HG02938 (cell line): Measurements from ENCODE around the gene IQGAP3.

Source experiments
- ATAC-seq: cut with Tn5 transposase; IDR thresholded peaks from one replicate; pipeline ENCODE4 v1.9.1; 2021; ENCODE audit warnings: mild to moderate bottlenecking, moderate library complexity; ENCODE audit not compliant: unreplicated experiment

The IQGAP3 gene

DNA sequence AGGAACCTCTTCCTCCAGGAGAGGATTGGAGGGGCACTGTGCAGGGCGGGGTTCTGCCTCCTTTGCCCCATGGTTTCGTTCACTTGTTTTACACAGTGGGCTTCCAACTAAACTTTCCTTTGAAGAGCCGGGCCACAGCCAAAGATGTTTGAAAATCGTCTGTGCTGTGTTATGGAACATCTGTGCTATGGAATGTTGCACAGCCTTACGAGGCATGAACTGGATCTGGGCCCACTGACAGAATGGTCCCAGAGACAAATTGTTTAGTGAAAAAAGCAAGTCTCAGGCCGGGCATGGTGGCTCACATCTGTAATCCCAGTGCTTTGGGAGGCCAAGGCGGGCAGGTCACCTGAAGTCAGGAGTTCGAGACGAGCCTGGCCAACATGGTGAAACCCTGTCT is 59.2 kb downstream of the IQGAP3 start:
- ATAC-seq, result no peak

DNA sequence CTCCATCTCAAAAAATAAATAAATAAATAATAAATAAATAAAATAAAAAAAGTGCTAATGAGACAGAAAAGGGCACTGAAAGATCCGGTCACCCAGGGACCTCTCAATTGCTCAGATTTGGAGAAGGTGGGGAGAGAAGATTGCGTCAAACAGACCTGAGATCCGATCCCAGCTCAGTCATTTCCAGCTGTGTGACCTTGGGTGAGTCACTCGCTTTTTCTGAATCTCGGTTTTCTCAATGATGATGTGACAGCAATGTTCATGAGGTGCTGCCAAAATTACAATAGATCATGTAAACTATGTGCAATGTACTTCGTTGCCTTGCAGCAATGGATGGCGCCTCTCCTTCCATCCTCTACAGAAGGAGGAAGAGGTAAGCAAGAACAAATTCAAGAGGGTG is 60.7 kb downstream of the IQGAP3 start:
- no peak for ATAC-seq

- no peak for ATAC-seq
Measured at GRCh38 chr1:156510709-156511108, 61.7 kb downstream of the IQGAP3 start.

DNA sequence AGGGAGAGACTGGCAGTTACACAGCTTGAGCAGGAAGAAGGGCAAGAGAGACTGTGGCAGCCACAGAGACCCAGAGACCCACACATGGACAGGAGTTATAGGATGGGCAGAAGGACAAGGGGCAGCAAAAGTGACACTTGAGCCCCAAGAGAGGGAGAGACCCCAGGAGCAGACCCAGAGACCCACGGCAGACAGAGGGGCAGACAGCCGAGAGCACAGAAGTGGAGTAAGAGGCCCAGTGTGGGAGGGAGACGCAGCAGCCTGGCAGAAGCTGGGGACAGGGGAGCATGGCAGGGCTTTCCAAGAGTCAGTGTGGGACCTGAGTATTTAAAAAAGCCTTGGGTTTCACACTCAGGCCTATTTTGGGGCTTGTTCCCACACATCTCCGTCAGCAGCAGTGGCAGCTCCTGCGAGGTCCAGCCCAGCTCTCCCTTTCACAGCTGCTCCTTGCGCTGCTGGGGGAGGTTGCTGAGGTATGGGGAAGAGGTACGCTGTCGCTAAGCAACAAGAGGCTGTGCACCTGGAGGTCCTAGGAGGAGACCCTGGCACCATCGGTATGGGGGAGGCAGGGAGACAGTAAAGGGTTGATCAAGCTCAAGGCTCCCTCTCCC is 62.8 kb downstream of the IQGAP3 start:
- no peak for ATAC-seq

GRCh38 chr1:156508955-156509234 is 63.5 kb downstream of the IQGAP3 start:
- no peak for ATAC-seq

- ATAC-seq, result no peak
Measured at GRCh38 chr1:156508205-156508954, 64.0 kb downstream of the IQGAP3 start.

GRCh38 chr1:156506450-156506849 is 65.9 kb downstream of the IQGAP3 start:
- no peak for ATAC-seq

- ATAC-seq, result no peak
Measured at GRCh38 chr1:156505679-156506298, 66.6 kb downstream of the IQGAP3 start.

- peak; percentile 26 for ATAC-seq
Measured at GRCh38 chr1:156504821-156505678, 67.3 kb downstream of the IQGAP3 start.

- no peak for ATAC-seq
Measured at GRCh38 chr1:156504438-156504813, 67.9 kb downstream of the IQGAP3 start.

DNA sequence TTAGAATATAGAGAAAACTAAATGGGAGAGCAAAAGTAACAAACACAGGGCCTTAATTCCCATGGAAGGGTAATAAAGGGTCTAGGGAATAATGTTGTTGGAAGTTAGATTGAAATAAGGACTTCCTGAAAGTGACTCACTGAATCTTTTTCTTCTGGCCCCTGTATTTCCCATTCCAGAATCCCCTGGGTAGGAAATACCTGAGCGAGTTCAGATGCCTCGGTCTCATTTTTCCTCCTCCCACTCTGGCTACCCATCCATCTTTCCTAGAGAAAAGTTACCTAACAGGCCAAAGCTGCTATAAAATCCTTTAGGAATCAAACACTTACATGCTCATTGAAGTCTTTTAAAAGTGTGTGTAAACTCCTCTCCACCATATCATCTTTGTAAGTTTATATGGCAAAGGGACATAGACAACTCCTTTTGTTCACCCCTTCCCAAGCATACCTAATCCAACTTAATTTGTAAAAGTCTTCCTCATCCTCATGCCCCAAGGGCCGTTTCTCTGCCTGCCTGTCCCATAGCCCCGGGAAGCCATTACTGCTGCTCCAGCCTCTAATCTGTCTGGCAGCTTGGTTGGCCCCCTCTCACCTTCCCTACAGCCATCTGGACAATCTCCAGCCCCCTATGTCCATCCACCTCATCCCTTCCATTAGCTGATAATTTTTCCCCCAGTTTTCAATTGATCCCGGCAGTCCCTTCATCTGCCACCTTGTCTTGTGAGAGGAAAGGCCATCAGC is 68.5 kb downstream of the IQGAP3 start:
- ATAC-seq, result no peak

GRCh38 chr1:156502894-156503697 is 69.3 kb downstream of the IQGAP3 start:
- no peak for ATAC-seq

DNA sequence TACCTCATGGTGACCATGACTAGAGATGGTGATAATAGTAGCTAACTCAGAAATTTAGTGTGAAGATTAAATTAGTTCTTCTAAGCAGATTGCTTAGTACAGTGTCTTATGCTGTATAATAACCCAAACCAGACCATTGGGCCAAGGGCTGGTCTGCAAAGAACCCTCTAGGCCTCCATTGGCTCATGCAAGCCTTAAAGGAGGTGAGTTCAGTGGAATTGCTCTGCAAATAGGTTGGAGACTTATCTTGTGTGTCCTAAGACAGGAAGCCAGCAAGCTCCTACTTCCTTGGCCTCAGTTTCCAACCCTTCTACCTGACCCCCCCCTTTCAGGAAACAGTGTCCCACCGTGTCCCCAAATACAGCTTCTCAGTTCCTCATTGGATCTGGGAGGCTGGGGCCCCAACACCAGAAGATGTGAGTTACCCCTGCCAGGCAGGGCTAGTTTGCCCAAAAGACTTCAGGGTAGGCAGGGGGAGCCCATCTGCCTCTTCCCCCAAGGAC is 69.9 kb downstream of the IQGAP3 start:
- ATAC-seq, result no peak

- peak; percentile 49 for ATAC-seq
Measured at GRCh38 chr1:156500793-156501506, 71.4 kb downstream of the IQGAP3 start.

- ATAC-seq, result peak; percentile 1
Measured at GRCh38 chr1:156500543-156500792, 71.9 kb downstream of the IQGAP3 start, which contains the start of gene MEF2D. MEF2D (minus strand) TSS chr1:156500775; CDS start chr1:156483292, 17,483 bp downstream.

- no peak for ATAC-seq
Measured at GRCh38 chr1:156499842-156500542, 72.4 kb downstream of the IQGAP3 start.

- no peak for ATAC-seq
Measured at GRCh38 chr1:156499194-156499841, 73.0 kb downstream of the IQGAP3 start.
